ENCODE results near the gene PRCD.

PRCD gene

DNA sequence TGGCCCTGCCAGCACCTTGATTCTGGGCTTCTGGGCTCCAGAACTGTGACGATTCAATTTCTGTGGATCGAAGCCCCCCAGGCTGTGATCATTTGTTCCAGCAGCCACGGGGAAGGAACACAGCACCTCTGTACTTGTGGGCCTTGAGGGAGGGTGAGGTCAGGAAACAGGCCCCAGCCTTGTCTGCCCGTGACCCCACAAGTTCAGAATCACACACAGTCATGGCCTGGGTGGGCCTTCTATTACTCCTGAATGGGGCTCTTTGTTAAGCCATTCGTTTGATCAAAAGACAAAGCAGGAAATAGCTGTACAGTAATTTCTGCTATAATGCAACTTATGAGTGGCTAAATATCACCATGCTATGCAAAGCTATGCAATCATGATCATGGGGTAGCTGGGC lies 35.7 kb downstream of the PRCD start:
- Histone ChIP-seq H3K27me3 (ENCODE audit: insufficient read depth, poor library complexity, severe bottlenecking) (no peaks in the 10 kb centered on the region), H3K27ac (ENCODE audit: poor library complexity, severe bottlenecking) (no peak overlapping the region), H3K4me1 (ENCODE audit: insufficient read depth, poor library complexity, severe bottlenecking) (peaks cover 30% of the 10 kb centered on the region), H3K9me3 (ENCODE audit: severe bottlenecking) (no peaks in the 10 kb centered on the region), H3K36me3 (ENCODE audit: low read depth) (peaks cover 9% of the 10 kb centered on the region; the same call in 1 of the 2 replicates), H3K4me3 (ENCODE audit: severe bottlenecking) (no peak overlapping the region)
- ATAC-seq (ENCODE audit: low read depth) (no peak), DNase-seq (ENCODE audit: low spot score) (no peak)
- TF ChIP-seq, protein P1, sequence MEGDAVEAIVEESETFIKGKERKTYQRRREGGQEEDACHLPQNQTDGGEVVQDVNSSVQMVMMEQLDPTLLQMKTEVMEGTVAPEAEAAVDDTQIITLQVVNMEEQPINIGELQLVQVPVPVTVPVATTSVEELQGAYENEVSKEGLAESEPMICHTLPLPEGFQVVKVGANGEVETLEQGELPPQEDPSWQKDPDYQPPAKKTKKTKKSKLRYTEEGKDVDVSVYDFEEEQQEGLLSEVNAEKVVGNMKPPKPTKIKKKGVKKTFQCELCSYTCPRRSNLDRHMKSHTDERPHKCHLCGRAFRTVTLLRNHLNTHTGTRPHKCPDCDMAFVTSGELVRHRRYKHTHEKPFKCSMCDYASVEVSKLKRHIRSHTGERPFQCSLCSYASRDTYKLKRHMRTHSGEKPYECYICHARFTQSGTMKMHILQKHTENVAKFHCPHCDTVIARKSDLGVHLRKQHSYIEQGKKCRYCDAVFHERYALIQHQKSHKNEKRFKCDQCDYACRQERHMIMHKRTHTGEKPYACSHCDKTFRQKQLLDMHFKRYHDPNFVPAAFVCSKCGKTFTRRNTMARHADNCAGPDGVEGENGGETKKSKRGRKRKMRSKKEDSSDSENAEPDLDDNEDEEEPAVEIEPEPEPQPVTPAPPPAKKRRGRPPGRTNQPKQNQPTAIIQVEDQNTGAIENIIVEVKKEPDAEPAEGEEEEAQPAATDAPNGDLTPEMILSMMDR (IDR thresholded peaks at IDR 0.05; ENCODE audit: poor library complexity, severe bottlenecking): no peak

GRCh38 chr17:76576189-76576588 lies 36.3 kb downstream of the PRCD start:
- Histone ChIP-seq H3K27me3 (ENCODE audit: insufficient read depth, poor library complexity, severe bottlenecking) (no peaks in the 10 kb centered on the region), H3K36me3 (ENCODE audit: low read depth) (peaks cover 9% of the 10 kb centered on the region; the same call in 1 of the 2 replicates), H3K4me3 (ENCODE audit: severe bottlenecking) (no peak overlapping the region), H3K27ac (ENCODE audit: poor library complexity, severe bottlenecking) (no peak overlapping the region), H3K4me1 (ENCODE audit: insufficient read depth, poor library complexity, severe bottlenecking) (peaks cover 36% of the 10 kb centered on the region), H3K9me3 (ENCODE audit: severe bottlenecking) (no peaks in the 10 kb centered on the region)
- TF ChIP-seq, protein P1 (IDR thresholded peaks at IDR 0.05; ENCODE audit: poor library complexity, severe bottlenecking): no peak
- no peak for DNase-seq (ENCODE audit: low spot score)
- ATAC-seq (ENCODE audit: low read depth): no peak

- TF ChIP-seq, protein P1 (IDR thresholded peaks at IDR 0.05; ENCODE audit: poor library complexity, severe bottlenecking): no peak
- H3K27me3 ChIP-seq (ENCODE audit: insufficient read depth, poor library complexity, severe bottlenecking): no peaks in the 10 kb centered on the region
These were observed 38.0 kb downstream of the PRCD start for GRCh38 chr17:76577876-76578275.

DNA sequence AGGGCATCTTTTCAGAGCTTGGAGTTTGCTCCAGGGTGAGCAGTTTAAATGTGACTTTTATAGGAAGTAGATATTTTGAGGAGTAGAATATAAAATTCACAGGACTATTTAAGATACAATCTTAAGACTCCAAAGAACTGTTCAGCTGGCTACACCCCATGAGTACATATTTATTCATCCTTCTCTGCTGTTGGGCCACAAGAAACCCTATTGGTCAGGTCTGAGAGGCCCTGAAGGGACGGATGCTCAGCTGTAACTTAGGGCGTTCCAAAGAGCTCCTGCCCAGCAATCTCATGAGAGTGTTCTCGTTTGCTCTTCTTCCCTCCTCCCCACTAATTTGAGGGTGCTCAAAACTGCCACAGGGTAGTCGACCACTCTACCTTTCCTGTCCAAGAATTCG lies 38.5 kb downstream of the PRCD start:
- no peaks in the 10 kb centered on the region for H3K27me3 ChIP-seq (ENCODE audit: insufficient read depth, poor library complexity, severe bottlenecking)
- peak overlapping the region; percentile 88 for H3K27ac ChIP-seq (ENCODE audit: poor library complexity, severe bottlenecking)
- no peak for DNase-seq (ENCODE audit: low spot score)
- H3K4me3 ChIP-seq (ENCODE audit: severe bottlenecking): no peak overlapping the region
- peaks cover 58% of the 10 kb centered on the region for H3K4me1 ChIP-seq (ENCODE audit: insufficient read depth, poor library complexity, severe bottlenecking)
- H3K9me3 ChIP-seq (ENCODE audit: severe bottlenecking): no peaks in the 10 kb centered on the region
- TF ChIP-seq, protein P1 (IDR thresholded peaks at IDR 0.05; ENCODE audit: poor library complexity, severe bottlenecking): no peak
- ATAC-seq (ENCODE audit: low read depth): peak; percentile 76
- H3K36me3 ChIP-seq (ENCODE audit: low read depth): peaks cover 9% of the 10 kb centered on the region; the same call in 1 of the 2 replicates

More at GRCh38 chr17:76577876-76578275, 38.0 kb downstream of the PRCD start:
- H3K4me1 ChIP-seq (ENCODE audit: insufficient read depth, poor library complexity, severe bottlenecking): peaks cover 53% of the 10 kb centered on the region
- peaks cover 9% of the 10 kb centered on the region; the same call in 1 of the 2 replicates for H3K36me3 ChIP-seq (ENCODE audit: low read depth)
- ATAC-seq (ENCODE audit: low read depth) (no peak), DNase-seq (ENCODE audit: low spot score) (no peak)
- H3K27ac ChIP-seq (ENCODE audit: poor library complexity, severe bottlenecking): peak overlapping the region; percentile 88
- H3K4me3 ChIP-seq (ENCODE audit: severe bottlenecking): no peak overlapping the region
- no peaks in the 10 kb centered on the region for H3K9me3 ChIP-seq (ENCODE audit: severe bottlenecking)

DNA sequence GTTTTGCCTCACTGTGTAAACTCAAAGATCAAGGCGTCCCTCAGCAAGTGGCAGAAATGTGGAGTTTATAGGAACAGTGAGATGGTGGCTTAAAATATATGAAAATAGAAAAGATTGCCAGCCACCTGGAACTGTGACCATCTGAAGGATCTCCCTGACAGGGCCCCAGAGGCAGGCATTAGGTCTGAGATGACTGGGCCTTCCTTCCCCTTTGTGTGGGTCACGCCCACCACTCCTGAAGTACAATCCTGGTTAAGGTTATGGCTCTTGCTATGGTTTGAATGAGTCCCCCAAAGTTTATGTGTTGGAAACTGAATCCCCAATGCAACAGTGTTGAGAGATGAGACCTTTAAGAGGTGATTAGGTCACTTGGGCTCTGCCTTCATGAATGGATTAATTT lies 39.4 kb downstream of the PRCD start:
- Histone ChIP-seq H3K4me1 (ENCODE audit: insufficient read depth, poor library complexity, severe bottlenecking) (peaks cover 60% of the 10 kb centered on the region), H3K27me3 (ENCODE audit: insufficient read depth, poor library complexity, severe bottlenecking) (no peaks in the 10 kb centered on the region), H3K4me3 (ENCODE audit: severe bottlenecking) (no peak overlapping the region), H3K9me3 (ENCODE audit: severe bottlenecking) (no peaks in the 10 kb centered on the region), H3K36me3 (ENCODE audit: low read depth) (peaks cover 9% of the 10 kb centered on the region), H3K27ac (ENCODE audit: poor library complexity, severe bottlenecking) (peak overlapping the region; percentile 88)
- DNase-seq (ENCODE audit: low spot score) (no peak), ATAC-seq (ENCODE audit: low read depth) (no peak)
- TF ChIP-seq, protein P1 (IDR thresholded peaks at IDR 0.05; ENCODE audit: poor library complexity, severe bottlenecking): no peak
